ENCODE data around the gene GTF2IRD2. TPM values are rescaled to one million over a fixed set of nuclear protein-coding genes. Genes with fewer than 3 reads are reported as not detected.
"Not testable (repeated sequence)": the region's sequence is repeated elsewhere in the genome, so short reads cannot be mapped to it uniquely, and the experiment has no call there.

Gene GTF2IRD2
- total and polyA plus RNA-seq, 4 experiments from 2014 or later = 12.2 to 35.9 (median 23.9) TPM

- POLR2A ChIA-PET (ENCODE audit: partially characterized antibody); intact Hi-C loops (cut with micrococcal nuclease); H3K9me3 Mint-ChIP-seq; H3K4me1 ChIP-seq (ENCODE audit: insufficient read depth, low read length); CTCF ChIA-PET (ENCODE audit: partially characterized antibody); H3K27me3 Mint-ChIP-seq; H3K9me3 ChIP-seq (ENCODE audit: control insufficient read depth in 1 of 2, low read length in 2 of 2); H3K36me3 Mint-ChIP-seq; H3K27ac Mint-ChIP-seq; H3K27me3 ChIP-seq (ENCODE audit: insufficient read depth, low read length); H3K36me3 ChIP-seq (ENCODE audit: insufficient read depth, low read length); H3K4me1 Mint-ChIP-seq; H3K4me3 ChIP-seq (ENCODE audit: low read length in 2 of 2); H3K27ac ChIP-seq (ENCODE audit: low read depth, low read length); H3K4me3 Mint-ChIP-seq; DNase-seq: not testable (repeated sequence)
These were observed 86.0 kb downstream of the GTF2IRD2 start for GRCh38 chr7:74765205-74765918.

- H3K27ac Mint-ChIP-seq; intact Hi-C loops (cut with micrococcal nuclease); H3K27me3 ChIP-seq (ENCODE audit: insufficient read depth, low read length); DNase-seq; CTCF ChIA-PET (ENCODE audit: partially characterized antibody); H3K4me3 Mint-ChIP-seq; H3K36me3 Mint-ChIP-seq; POLR2A ChIA-PET (ENCODE audit: partially characterized antibody); H3K9me3 Mint-ChIP-seq; H3K27ac ChIP-seq (ENCODE audit: low read depth, low read length); H3K27me3 Mint-ChIP-seq; H3K9me3 ChIP-seq (ENCODE audit: control insufficient read depth in 1 of 2, low read length in 2 of 2); H3K4me3 ChIP-seq (ENCODE audit: low read length in 2 of 2); H3K4me1 Mint-ChIP-seq; H3K4me1 ChIP-seq (ENCODE audit: insufficient read depth, low read length); H3K36me3 ChIP-seq (ENCODE audit: insufficient read depth, low read length): not testable (repeated sequence)
These were observed 92.4 kb downstream of the GTF2IRD2 start for GRCh38 chr7:74758982-74759381.

- POLR2A ChIA-PET (ENCODE audit: partially characterized antibody); H3K9me3 ChIP-seq (ENCODE audit: control insufficient read depth in 1 of 2, low read length in 2 of 2); H3K36me3 ChIP-seq (ENCODE audit: insufficient read depth, low read length); H3K9me3 Mint-ChIP-seq; H3K27me3 ChIP-seq (ENCODE audit: insufficient read depth, low read length); H3K36me3 Mint-ChIP-seq; H3K4me3 Mint-ChIP-seq; CTCF ChIA-PET (ENCODE audit: partially characterized antibody); intact Hi-C loops (cut with micrococcal nuclease); H3K4me1 Mint-ChIP-seq; H3K27me3 Mint-ChIP-seq; H3K4me1 ChIP-seq (ENCODE audit: insufficient read depth, low read length); H3K27ac Mint-ChIP-seq; DNase-seq; H3K4me3 ChIP-seq (ENCODE audit: low read length in 2 of 2); H3K27ac ChIP-seq (ENCODE audit: low read depth, low read length): not testable (repeated sequence)
These were observed 93.1 kb downstream of the GTF2IRD2 start for GRCh38 chr7:74758268-74758667.

- H3K4me1 Mint-ChIP-seq; H3K9me3 Mint-ChIP-seq; H3K4me1 ChIP-seq (ENCODE audit: insufficient read depth, low read length); H3K36me3 ChIP-seq (ENCODE audit: insufficient read depth, low read length); H3K27me3 ChIP-seq (ENCODE audit: insufficient read depth, low read length); POLR2A ChIA-PET (ENCODE audit: partially characterized antibody); H3K36me3 Mint-ChIP-seq; H3K27ac Mint-ChIP-seq; H3K4me3 Mint-ChIP-seq; DNase-seq; H3K9me3 ChIP-seq (ENCODE audit: control insufficient read depth in 1 of 2, low read length in 2 of 2); intact Hi-C loops (cut with micrococcal nuclease); H3K27me3 Mint-ChIP-seq; H3K27ac ChIP-seq (ENCODE audit: low read depth, low read length); CTCF ChIA-PET (ENCODE audit: partially characterized antibody); H3K4me3 ChIP-seq (ENCODE audit: low read length in 2 of 2): not testable (repeated sequence)
These were observed 94.7 kb downstream of the GTF2IRD2 start for GRCh38 chr7:74756673-74757072.

GRCh38 chr7:74753921-74754482, 97.4 kb downstream of the GTF2IRD2 start:
- H3K27me3 Mint-ChIP-seq; H3K27me3 ChIP-seq (ENCODE audit: insufficient read depth, low read length); POLR2A ChIA-PET (ENCODE audit: partially characterized antibody); H3K4me1 Mint-ChIP-seq; H3K36me3 ChIP-seq (ENCODE audit: insufficient read depth, low read length); H3K4me1 ChIP-seq (ENCODE audit: insufficient read depth, low read length); H3K4me3 Mint-ChIP-seq; H3K9me3 Mint-ChIP-seq; H3K4me3 ChIP-seq (ENCODE audit: low read length in 2 of 2); H3K27ac ChIP-seq (ENCODE audit: low read depth, low read length); H3K9me3 ChIP-seq (ENCODE audit: control insufficient read depth in 1 of 2, low read length in 2 of 2); intact Hi-C loops (cut with micrococcal nuclease); H3K27ac Mint-ChIP-seq; H3K36me3 Mint-ChIP-seq; DNase-seq; CTCF ChIA-PET (ENCODE audit: partially characterized antibody): not testable (repeated sequence)

Other genes starting within 250 kb of the GTF2IRD2 start
- gene GTF2I, start 193.9 kb downstream of the GTF2IRD2 start, total RNA-seq = 100 to 1,000 TPM; 144 to 156 TPM
- 10 to 100 TPM; 20.5 to 75.1 TPM for gene GTF2I, start 193.9 kb downstream of the GTF2IRD2 start, polyA plus RNA-seq
- 1 to 10 TPM; 5.0 to 6.8 TPM for gene NCF1, start 77.6 kb downstream of the GTF2IRD2 start, total RNA-seq
- 1 to 10 TPM; 3.6 to 8.1 TPM for gene NCF1, start 77.6 kb downstream of the GTF2IRD2 start, polyA plus RNA-seq
- gene CASTOR2, start 113.1 kb upstream of the GTF2IRD2 start, total RNA-seq = 1 to 10 TPM; 3.4 to 3.9 TPM
- gene CASTOR2, start 113.1 kb upstream of the GTF2IRD2 start, polyA plus RNA-seq = under 1 TPM; 0.55 to 0.96 TPM
- 10 to 100 TPM; 27.4 to 28.9 TPM for gene RCC1L, start 222.2 kb upstream of the GTF2IRD2 start, total RNA-seq
- 10 to 100 TPM; 27.2 to 30.8 TPM for gene RCC1L, start 222.2 kb upstream of the GTF2IRD2 start, polyA plus RNA-seq
- 10 to 100 TPM; 54.9 to 64.0 TPM for gene GTF2IRD2B, start 241.0 kb upstream of the GTF2IRD2 start, total RNA-seq
- gene GTF2IRD2B, start 241.0 kb upstream of the GTF2IRD2 start, polyA plus RNA-seq = 10 to 100 TPM; 25.4 to 38.0 TPM

Data from CD4-positive, alpha-beta memory T cell (primary cell).